AG09319 (cell line): ENCODE data around the gene RPAP3.
"Not testable (repeated sequence)": the region's sequence is repeated elsewhere in the genome, so short reads cannot be mapped to it uniquely, and the experiment has no call there.

ENCODE experiments used
- DNase-seq: peaks from one replicate; pipeline ENCODE4 v3.0.0-alpha.2; 2010; ENCODE audit warnings: low read depth; ENCODE audit errors: extremely low read depth
- CTCF ChIP-seq: IDR thresholded peaks from 2 replicates; pipeline ENCODE4 v1.5.1; 2011; ENCODE audit warnings: low read depth, mild to moderate bottlenecking, inconsistent platforms, low read length, moderate library complexity

The RPAP3 gene

GRCh38 chr12:47636908-47637780, 68.7 kb downstream of the RPAP3 start:
- peak; percentile 39 for TF ChIP-seq CTCF
- no peak for DNase-seq

- not testable (repeated sequence) for DNase-seq
These were observed 70.1 kb downstream of the RPAP3 start for GRCh38 chr12:47635770-47636169.

GRCh38 chr12:47634127-47634526, 71.7 kb downstream of the RPAP3 start:
- no peak for DNase-seq
- TF ChIP-seq CTCF, result no peak

GRCh38 chr12:47621960-47622359, 83.9 kb downstream of the RPAP3 start:
- no peak for DNase-seq
- TF ChIP-seq CTCF, result no peak

- DNase-seq, result no peak
These were observed 88.4 kb downstream of the RPAP3 start for GRCh38 chr12:47617476-47617875.

GRCh38 chr12:47616440-47616839, 89.4 kb downstream of the RPAP3 start:
- DNase-seq, result no peak
- TF ChIP-seq CTCF, result no peak

More at GRCh38 chr12:47617476-47617875, 88.4 kb downstream of the RPAP3 start:
- no peak for TF ChIP-seq CTCF

GRCh38 chr12:47615711-47616110, 90.1 kb downstream of the RPAP3 start:
- no peak for TF ChIP-seq CTCF
- no peak for DNase-seq

- no peak for DNase-seq
- no peak for TF ChIP-seq CTCF
These were observed 91.3 kb downstream of the RPAP3 start for GRCh38 chr12:47614521-47614920.
